IMR-90 (cell line): ENCODE data around the gene DISC1. TPM values are rescaled to one million over a fixed set of nuclear protein-coding genes. Genes with fewer than 3 reads are reported as not detected.

ENCODE experiments used
- ATAC-seq: fragments of 200-7000 bp; cut with Tn5 transposase; 2 replicates; pipeline ENCODE4 v1.9.1; 2020; ENCODE audit warnings: low read depth, mild to moderate bottlenecking, moderate library complexity
- BruUV-seq: library from RNA; stranded (reverse); fragments of 400-500 nt; replicated peaks from 2 replicates; lab custom pipeline; 2021; lab: Mats Ljungman, UMichigan
- CTCF ChIA-PET: fragments of 300-600 bp; formaldehyde crosslinking; extraction: SDS; loops from one replicate; lab custom pipeline; 2021; ENCODE audit warnings: antibody characterized with exemption; lab: Yijun Ruan, JAX
- POLR2A ChIA-PET: fragments of 300-600 bp; sonication (Branson Sonifier 250); formaldehyde crosslinking; loops from one replicate; lab custom pipeline; 2022; ENCODE audit warnings: antibody characterized with exemption; ENCODE audit not compliant: unreplicated experiment; lab: Charles Lee
- DNase-seq: peaks from one replicate; pipeline ENCODE4 v3.0.0; 2013
- H2AFZ ChIP-seq: replicated peaks from 2 replicates; pipeline ENCODE3; 2013; ENCODE audit warnings: low read length, mild to moderate bottlenecking; ENCODE audit not compliant: poor library complexity
- H2AK5ac ChIP-seq: 2 replicates; pipeline ENCODE4 v1.6.1; 2013; ENCODE audit warnings: low read depth, low read length, inconsistent platforms
- H2AK9ac ChIP-seq: replicated peaks from 2 replicates; pipeline ENCODE3; 2013; ENCODE audit warnings: mild to moderate bottlenecking, low read depth, low read length, moderate library complexity; ENCODE audit not compliant: poor library complexity
- H2BK120ac ChIP-seq: 2 replicates; pipeline ENCODE4 v1.6.1; 2013; ENCODE audit warnings: low read depth, low read length, inconsistent platforms
- H2BK15ac ChIP-seq: 3 replicates; pipeline ENCODE4 v1.6.1; 2013; ENCODE audit warnings: low read depth, low read length, inconsistent platforms
- H2BK20ac ChIP-seq: 2 replicates; pipeline ENCODE4 v1.6.1; 2013; ENCODE audit warnings: low read depth, mild to moderate bottlenecking, inconsistent platforms, low read length, moderate library complexity
- H2BK5ac ChIP-seq: 2 replicates; pipeline ENCODE4 v1.6.1; 2013; ENCODE audit warnings: mild to moderate bottlenecking, low read depth, low read length, inconsistent platforms; ENCODE audit not compliant: poor library complexity, severe bottlenecking
- H3K14ac ChIP-seq: replicated peaks from 2 replicates; pipeline ENCODE4 v1.6.1; 2013; ENCODE audit warnings: low read depth, low read length, inconsistent platforms
- H3K18ac ChIP-seq: 2 replicates; pipeline ENCODE4 v1.6.1; 2013; ENCODE audit warnings: low read depth, low read length, control low read depth
- H3K23ac ChIP-seq: 2 replicates; pipeline ENCODE4 v1.6.1; 2013; ENCODE audit warnings: low read depth, low read length, inconsistent platforms
- H3K27ac ChIP-seq: 2 replicates; pipeline ENCODE4 v1.5.1; 2013; ENCODE audit warnings: mild to moderate bottlenecking, control low read depth, low read length; ENCODE audit not compliant: insufficient read depth
- H3K27me3 ChIP-seq: 2 replicates; pipeline ENCODE4 v1.6.1; 2013; ENCODE audit warnings: low read length; ENCODE audit not compliant: control insufficient read depth, insufficient read depth
- H3K36me3 ChIP-seq: 2 replicates; pipeline ENCODE4 v1.6.1; 2013; ENCODE audit warnings: low read length, mixed read lengths; ENCODE audit not compliant: control insufficient read depth, insufficient read depth
- H3K4ac ChIP-seq: 2 replicates; pipeline ENCODE4 v1.6.1; 2013; ENCODE audit warnings: low read depth, low read length, inconsistent platforms
- H3K4me1 ChIP-seq: 2 replicates; pipeline ENCODE4 v1.6.1; 2013; ENCODE audit warnings: low read length, mixed read lengths; ENCODE audit not compliant: control insufficient read depth, insufficient read depth
- H3K4me2 ChIP-seq: 2 replicates; pipeline ENCODE4 v1.6.1; 2013; ENCODE audit warnings: low read depth, mild to moderate bottlenecking, control low read depth, low read length, moderate library complexity
- H3K4me3 ChIP-seq: 2 replicates; pipeline ENCODE4 v1.5.1; 2013; ENCODE audit warnings: low read depth, mild to moderate bottlenecking, control low read depth, low read length, moderate library complexity; ENCODE audit not compliant: insufficient read depth
- H3K56ac ChIP-seq: 2 replicates; pipeline ENCODE4 v1.6.1; 2013; ENCODE audit warnings: low read length, inconsistent platforms; ENCODE audit not compliant: insufficient read depth; ENCODE audit errors: extremely low read depth
- H3K79me1 ChIP-seq, 2 experiments: 2 replicates each; pipeline ENCODE4 v1.6.1; 2013; ENCODE audit warnings: low read length in 2 of 2, inconsistent platforms in 1 of 2, low read depth in 1 of 2
- H3K9ac ChIP-seq: 2 replicates; pipeline ENCODE4 v1.6.1; 2013; ENCODE audit warnings: low read depth, low read length, control low read depth
- H3K9me1 ChIP-seq: 2 replicates; pipeline ENCODE4 v1.6.1; 2013; ENCODE audit warnings: low read length, inconsistent platforms; ENCODE audit not compliant: insufficient read depth
- H3K9me3 ChIP-seq: 2 replicates; pipeline ENCODE4 v1.6.1; 2013; ENCODE audit warnings: low read length; ENCODE audit not compliant: control insufficient read depth, insufficient read depth
- H4K20me1 ChIP-seq: 2 replicates; pipeline ENCODE4 v1.6.1; 2013; ENCODE audit warnings: low read length, inconsistent platforms; ENCODE audit not compliant: insufficient read depth
- H4K5ac ChIP-seq: 2 replicates; pipeline ENCODE4 v1.6.1; 2013; ENCODE audit warnings: mild to moderate bottlenecking, low read depth, low read length, control low read depth
- H4K8ac ChIP-seq, 2 experiments: 2 replicates each; pipeline ENCODE4 v1.6.1; 2013; ENCODE audit warnings: low read depth in 2 of 2, low read length in 2 of 2, control low read depth in 1 of 2, inconsistent platforms in 1 of 2
- H4K91ac ChIP-seq: 2 replicates; pipeline ENCODE4 v1.6.1; 2013; ENCODE audit warnings: low read depth, low read length, inconsistent platforms; ENCODE audit not compliant: insufficient read depth
- BHLHE40 ChIP-seq: fragments of 150-350 bp; IDR thresholded peaks from 2 replicates; pipeline ENCODE4 v1.6.1; 2016; ENCODE audit warnings: mild to moderate bottlenecking, low read depth, low read length
- CEBPB ChIP-seq: IDR thresholded peaks from 2 replicates; pipeline ENCODE4 v1.6.1; 2012; ENCODE audit warnings: low read depth, low read length, improper control_type of control experiment
- CHD1 ChIP-seq: IDR thresholded peaks from 2 replicates; pipeline ENCODE4 v1.6.1; 2012; ENCODE audit warnings: low read depth, low read length, improper control_type of control experiment
- CTCF ChIP-seq: conservative IDR thresholded peaks from 2 replicates; pipeline ENCODE4 v1.5.1; 2012; ENCODE audit warnings: mild to moderate bottlenecking, low read depth, low read length, improper control_type of control experiment
- FOS ChIP-seq: fragments of 150-350 bp; IDR thresholded peaks from 2 replicates; pipeline ENCODE4 v1.6.1; 2016; ENCODE audit warnings: low read depth, low read length
- MAFK ChIP-seq: IDR thresholded peaks from 2 replicates; pipeline ENCODE4 v1.6.1; 2012; ENCODE audit warnings: low read depth, low read length, improper control_type of control experiment
- MAZ ChIP-seq: IDR thresholded peaks from 2 replicates; pipeline ENCODE4 v1.6.1; 2012; ENCODE audit warnings: low read depth, mild to moderate bottlenecking, low read length, improper control_type of control experiment, moderate library complexity, borderline replicate concordance
- MXI1 ChIP-seq: IDR thresholded peaks from 2 replicates; pipeline ENCODE4 v1.6.1; 2012; ENCODE audit warnings: low read depth, mild to moderate bottlenecking, low read length, moderate library complexity, borderline replicate concordance
- NFE2L2 ChIP-seq: fragments of 150-350 bp; IDR thresholded peaks from 2 replicates; pipeline ENCODE4 v1.6.1; 2016; ENCODE audit warnings: low read depth, mild to moderate bottlenecking, low read length
- RAD21 ChIP-seq: IDR thresholded peaks from 2 replicates; pipeline ENCODE4 v1.6.1; 2012; ENCODE audit warnings: low read length, improper control_type of control experiment
- RCOR1 ChIP-seq: IDR thresholded peaks from 2 replicates; pipeline ENCODE4 v1.6.1; 2012; ENCODE audit warnings: mild to moderate bottlenecking, low read length, improper control_type of control experiment; ENCODE audit not compliant: insufficient replicate concordance
- RFX5 ChIP-seq: IDR thresholded peaks from 2 replicates; pipeline ENCODE4 v1.8.0; 2012; ENCODE audit warnings: low read depth, mild to moderate bottlenecking, low read length, moderate library complexity
- SMC3 ChIP-seq: fragments of 150-350 bp; IDR thresholded peaks from 2 replicates; pipeline ENCODE4 v1.6.1; 2016; ENCODE audit warnings: low read depth, mild to moderate bottlenecking, antibody characterized with exemption, low read length, moderate library complexity
- USF2 ChIP-seq: fragments of 150-350 bp; IDR thresholded peaks from 2 replicates; pipeline ENCODE4 v1.6.1; 2017; ENCODE audit warnings: mild to moderate bottlenecking, antibody characterized with exemption, low read length, low read depth
- WGBS, 2 experiments: methylation state at CpG; one replicate each; pipeline versions ENCODE4 v1.1.5 to v1.1.7; 2013; ENCODE audit warnings: missing lambda C conversion rate in 2 of 2; ENCODE audit not compliant: insufficient read length in 1 of 2; ENCODE audit errors: extremely low coverage in 2 of 2; 5-methylcytosine and 5-hydroxymethylcytosine counted together
- dilution Hi-C: fragments of 300-500 bp; cut with HindIII; formaldehyde crosslinking; loops from one replicate; pipeline ENCODE4 v1.14.3; 2018; ENCODE audit warnings: low sequenced_read_pairs; ENCODE audit not compliant: unreplicated experiment
- in situ Hi-C: fragments of 300-500 bp; cut with MboI; formaldehyde crosslinking; loops from 3 replicates; pipeline ENCODE4 v1.14.3; 2019; ENCODE audit warnings: low sequenced_read_pairs, inconsistent platforms, mixed read lengths
- intact Hi-C: fragments of 100-400 bp; cut with micrococcal nuclease; formaldehyde crosslinking; loops from 2 replicates; pipeline ENCODE4 v1.10.0; 2022
- polyA plus RNA-seq, 3 experiments: library from polyadenylated mRNA; depleted of rRNA; stranded (reverse); fragments of >200 nt; gene quantifications; 2 replicates each; pipeline ENCODE4 v1.2.3, GENCODE V29; 2012; ENCODE audit warnings: low replicate concordance in 1 of 3
- total RNA-seq: library from RNA; depleted of rRNA; stranded (reverse); fragments of >200 nt; gene quantifications from 2 replicates; pipeline ENCODE4 v1.2.3, GENCODE V29; 2012

Gene DISC1
- total and polyA plus RNA-seq, 2 of the 4 experiments (the other 2 are of a cell fraction), result 2.2 to 7.0 TPM

GRCh38 chr1:232049335-232049734 lies 422.7 kb downstream of the DISC1 start:
- no peak for TF ChIP-seq NFE2L2
- no peak for TF ChIP-seq BHLHE40
- TF ChIP-seq MAZ, result no peak
- TF ChIP-seq CHD1, result no peak
- no peak for TF ChIP-seq FOS
- no peak for TF ChIP-seq RCOR1
- no peak for TF ChIP-seq RAD21
- TF ChIP-seq USF2, result no peak
- TF ChIP-seq MXI1, result no peak
- TF ChIP-seq SMC3, result no peak
- no peak for TF ChIP-seq CTCF
- no peak for TF ChIP-seq MAFK
- no peak for TF ChIP-seq RFX5
- TF ChIP-seq CEBPB, result no peak
- H3K9ac ChIP-seq, result no peak overlapping the region
- no peak overlapping the region for H3K27ac ChIP-seq
- CTCF ChIA-PET, result interaction anchor here (0.6 kb wide), 2 partner anchors 13 to 586 kb away, joined by 4 to 11 read pairs; no protein-coding TSS in a partner anchor
- H3K27me3 ChIP-seq, result no peaks in the 10 kb centered on the region
- no peak overlapping the region for H2BK5ac ChIP-seq
- H3K4ac ChIP-seq, result no peak overlapping the region
- WGBS, 2 experiments, result 83% methylated on average over 1 of the region's 4 CpGs; no CpG with 5 or more reads in 1 of the 2 experiments
- no peaks in the 10 kb centered on the region for H3K9me3 ChIP-seq
- no peak overlapping the region for H2BK120ac ChIP-seq
- H2BK15ac ChIP-seq, result no peak overlapping the region
- H3K18ac ChIP-seq, result no peak overlapping the region
- no peak overlapping the region for H2AFZ ChIP-seq
- dilution Hi-C loops, result no loop called here
- H2AK5ac ChIP-seq, result no peak overlapping the region
- H3K4me1 ChIP-seq, result no peaks in the 10 kb centered on the region
- H3K23ac ChIP-seq, result no peak overlapping the region
- DNase-seq (no peak), ATAC-seq (no peak)
- no TSS peak for BruUV-seq
- H3K36me3 ChIP-seq, result no peaks in the 10 kb centered on the region
- no peak overlapping the region for H3K4me2 ChIP-seq
- H4K8ac ChIP-seq, result no peak overlapping the region
- H2BK20ac ChIP-seq, result no peak overlapping the region
- H4K5ac ChIP-seq, result no peak overlapping the region
- H3K4me3 ChIP-seq, result no peak overlapping the region
- H3K9me1 ChIP-seq, result no peaks in the 10 kb centered on the region
- H2AK9ac ChIP-seq, result no peak overlapping the region
- no peaks in the 10 kb centered on the region for H3K79me1 ChIP-seq
- H4K20me1 ChIP-seq, result no peaks in the 10 kb centered on the region
- H4K91ac ChIP-seq, result no peak overlapping the region
- intact Hi-C loops, result no loop called here
- in situ Hi-C loops, result no loop called here
- no peak overlapping the region for H3K14ac ChIP-seq
- no peak overlapping the region for H3K56ac ChIP-seq
- POLR2A ChIA-PET, result interaction anchor here (0.7 kb wide), 1 partner anchor 163 kb away, joined by 13 read pairs; no protein-coding TSS in a partner anchor
